ENCODE data around the gene SPOCK1.
"Not testable (repeated sequence)": the region's sequence is repeated elsewhere in the genome, so short reads cannot be mapped to it uniquely, and the experiment has no call there.

Gene SPOCK1

GRCh38 chr5:137023371-137023770, 475.8 kb downstream of the SPOCK1 start:
- no peak for DNase-seq (ENCODE audit: low read depth in 2 of 2)

- DNase-seq (ENCODE audit: low read depth in 2 of 2): no peak
Measured at GRCh38 chr5:137022725-137023124, 476.4 kb downstream of the SPOCK1 start.

- DNase-seq (ENCODE audit: low read depth in 2 of 2): no peak
Measured at GRCh38 chr5:137022043-137022442, 477.1 kb downstream of the SPOCK1 start.

GRCh38 chr5:137019229-137019628, 479.9 kb downstream of the SPOCK1 start:
- DNase-seq (ENCODE audit: low read depth in 2 of 2): no peak

GRCh38 chr5:137016783-137017324, 482.3 kb downstream of the SPOCK1 start:
- DNase-seq (ENCODE audit: low read depth in 2 of 2): no peak

GRCh38 chr5:137015540-137016116, 483.5 kb downstream of the SPOCK1 start:
- DNase-seq (ENCODE audit: low read depth in 2 of 2): no peak

- no peak for DNase-seq (ENCODE audit: low read depth in 2 of 2)
Measured at GRCh38 chr5:137014731-137015130, 484.4 kb downstream of the SPOCK1 start.

GRCh38 chr5:137010226-137010625, 488.9 kb downstream of the SPOCK1 start:
- DNase-seq (ENCODE audit: low read depth in 2 of 2): no peak

GRCh38 chr5:137004279-137004678, 494.8 kb downstream of the SPOCK1 start:
- DNase-seq (ENCODE audit: low read depth in 2 of 2): no peak

- DNase-seq (ENCODE audit: low read depth in 2 of 2): no peak
Measured at GRCh38 chr5:137001026-137001569, 498.0 kb downstream of the SPOCK1 start.

- no peak for DNase-seq (ENCODE audit: low read depth in 2 of 2)
Measured at GRCh38 chr5:136999787-137000186, 499.3 kb downstream of the SPOCK1 start.

GRCh38 chr5:136998854-136999357, 500.2 kb downstream of the SPOCK1 start:
- DNase-seq (ENCODE audit: low read depth in 2 of 2): no peak

GRCh38 chr5:136994154-136994553, 505.0 kb downstream of the SPOCK1 start:
- DNase-seq (ENCODE audit: low read depth in 2 of 2): no peak

GRCh38 chr5:136992796-136993489, 506.2 kb downstream of the SPOCK1 start:
- no peak for DNase-seq (ENCODE audit: low read depth in 2 of 2)

- no peak for DNase-seq (ENCODE audit: low read depth in 2 of 2)
Measured at GRCh38 chr5:136985785-136986475, 513.2 kb downstream of the SPOCK1 start.

GRCh38 chr5:136984772-136985446, 514.2 kb downstream of the SPOCK1 start:
- DNase-seq (ENCODE audit: low read depth in 2 of 2): no peak

- no peak for DNase-seq (ENCODE audit: low read depth in 2 of 2)
Measured at GRCh38 chr5:136981936-136982335, 517.2 kb downstream of the SPOCK1 start.

- DNase-seq (ENCODE audit: low read depth in 2 of 2): no peak
Measured at GRCh38 chr5:136979131-136979530, 520.0 kb downstream of the SPOCK1 start.

- no peak for DNase-seq (ENCODE audit: low read depth in 2 of 2)
Measured at GRCh38 chr5:136963504-136963903, 535.6 kb downstream of the SPOCK1 start.

GRCh38 chr5:136957428-136957827, 541.7 kb downstream of the SPOCK1 start:
- no peak for DNase-seq (ENCODE audit: low read depth in 2 of 2)

GRCh38 chr5:136954142-136954541, 545.0 kb downstream of the SPOCK1 start:
- DNase-seq (ENCODE audit: low read depth in 2 of 2): not testable (repeated sequence)
